HFF-Myc (cell line): ENCODE measurements around the gene NHLRC2.

Experiments used
- DNase-seq: peaks from one replicate; pipeline ENCODE4 v3.0.0-alpha.2; 2011; ENCODE audit warnings: low read depth; ENCODE audit errors: extremely low read depth
- H3K4me3 ChIP-seq: replicated peaks from 2 replicates; pipeline ENCODE4 v1.5.1; 2011; ENCODE audit warnings: low read depth, mild to moderate bottlenecking, control low read depth, low read length
- TF ChIP-seq, protein P1 (sequence below): IDR thresholded peaks from 2 replicates; pipeline ENCODE4 v1.5.1; 2012; ENCODE audit warnings: mild to moderate bottlenecking, low read depth, low read length, control low read depth; ENCODE audit errors: missing control alignments

NHLRC2 gene

GRCh38 chr10:113915540-113915939 is 61.1 kb downstream of the NHLRC2 start:
- TF ChIP-seq, protein P1, sequence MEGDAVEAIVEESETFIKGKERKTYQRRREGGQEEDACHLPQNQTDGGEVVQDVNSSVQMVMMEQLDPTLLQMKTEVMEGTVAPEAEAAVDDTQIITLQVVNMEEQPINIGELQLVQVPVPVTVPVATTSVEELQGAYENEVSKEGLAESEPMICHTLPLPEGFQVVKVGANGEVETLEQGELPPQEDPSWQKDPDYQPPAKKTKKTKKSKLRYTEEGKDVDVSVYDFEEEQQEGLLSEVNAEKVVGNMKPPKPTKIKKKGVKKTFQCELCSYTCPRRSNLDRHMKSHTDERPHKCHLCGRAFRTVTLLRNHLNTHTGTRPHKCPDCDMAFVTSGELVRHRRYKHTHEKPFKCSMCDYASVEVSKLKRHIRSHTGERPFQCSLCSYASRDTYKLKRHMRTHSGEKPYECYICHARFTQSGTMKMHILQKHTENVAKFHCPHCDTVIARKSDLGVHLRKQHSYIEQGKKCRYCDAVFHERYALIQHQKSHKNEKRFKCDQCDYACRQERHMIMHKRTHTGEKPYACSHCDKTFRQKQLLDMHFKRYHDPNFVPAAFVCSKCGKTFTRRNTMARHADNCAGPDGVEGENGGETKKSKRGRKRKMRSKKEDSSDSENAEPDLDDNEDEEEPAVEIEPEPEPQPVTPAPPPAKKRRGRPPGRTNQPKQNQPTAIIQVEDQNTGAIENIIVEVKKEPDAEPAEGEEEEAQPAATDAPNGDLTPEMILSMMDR, result no peak
- no peak for DNase-seq
- no peak overlapping the region for H3K4me3 ChIP-seq

GRCh38 chr10:113916053-113916452 is 61.6 kb downstream of the NHLRC2 start:
- TF ChIP-seq, protein P1, result no peak
- no peak for DNase-seq
- no peak overlapping the region for H3K4me3 ChIP-seq

DNA sequence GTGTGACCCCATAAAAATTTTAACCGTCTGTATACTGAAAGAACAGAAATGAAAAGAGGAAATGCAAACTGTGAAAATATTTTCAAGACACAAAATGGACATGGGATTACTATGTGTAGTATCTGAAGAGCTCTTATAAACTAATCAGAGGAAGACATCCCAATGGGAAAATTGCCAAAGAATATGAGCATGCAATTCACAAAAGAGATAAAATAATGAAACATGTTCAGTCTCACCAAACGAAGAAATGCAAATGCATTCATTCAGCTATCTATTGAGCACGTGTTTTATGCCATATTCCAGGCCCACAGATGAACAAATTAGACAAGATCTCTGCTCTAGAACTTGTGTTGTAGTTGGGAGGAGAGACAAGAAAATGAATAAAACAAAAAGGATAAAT is 63.2 kb downstream of the NHLRC2 start:
- H3K4me3 ChIP-seq, result no peak overlapping the region
- TF ChIP-seq, protein P1, result no peak
- no peak for DNase-seq

- no peak overlapping the region for H3K4me3 ChIP-seq
- TF ChIP-seq, protein P1, result no peak
- no peak for DNase-seq
These were observed 65.7 kb downstream of the NHLRC2 start for GRCh38 chr10:113920114-113920513.

DNA sequence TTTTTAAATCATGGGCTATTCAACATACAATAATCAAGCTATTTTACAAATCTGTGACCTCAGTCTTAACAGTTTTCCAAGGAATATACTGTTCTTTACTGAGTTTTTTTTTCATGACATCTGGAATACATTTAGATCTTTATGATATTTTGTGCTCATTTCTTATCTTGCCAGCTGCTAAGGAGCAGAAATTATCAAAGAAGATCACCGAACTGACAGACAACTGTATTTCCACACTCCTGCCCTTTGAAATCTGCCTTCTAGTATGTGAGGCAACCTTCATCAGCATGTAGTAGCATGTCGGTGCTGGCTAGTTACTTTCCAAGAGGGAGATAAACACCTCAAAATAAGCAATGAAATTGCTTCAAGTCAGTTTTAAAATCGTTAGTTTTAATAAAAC is 66.4 kb downstream of the NHLRC2 start:
- H3K4me3 ChIP-seq, result no peak overlapping the region
- no peak for DNase-seq
- TF ChIP-seq, protein P1, result no peak

GRCh38 chr10:113921561-113922370 is 67.3 kb downstream of the NHLRC2 start:
- TF ChIP-seq, protein P1, result no peak
- H3K4me3 ChIP-seq, result no peak overlapping the region
- no peak for DNase-seq
